Measurements from ENCODE around the gene LITAFD. TPM values are rescaled to one million over a fixed set of nuclear protein-coding genes. Genes with fewer than 3 reads are reported as not detected.

Gene LITAFD
- total RNA-seq, 1 experiment from 2014 or later: not detected

- BruUV-seq (replicated peaks): no TSS peak
- CTCF ChIA-PET: interaction anchor here (0.6 kb wide), 1 partner anchor 31 kb away, joined by 4 read pairs; no protein-coding TSS in a partner anchor
- Histone ChIP-seq H3K4me3 (ENCODE audit: low read depth, low read length) (no peak overlapping the region), H3K9me3 (no peaks in the 10 kb centered on the region), H3K36me3 (ENCODE audit: control insufficient read depth, insufficient read depth, low read length) (peaks cover 9% of the 10 kb centered on the region), H3K27me3 (replicated peaks; ENCODE audit: control insufficient read depth, insufficient read depth, low read length) (no peaks in the 10 kb centered on the region), H3K4me1 (no peaks in the 10 kb centered on the region)
- no peaks in the 10 kb centered on the region for H3K27me3 Mint-ChIP-seq (ENCODE audit: insufficient read depth, unreplicated experiment)
- H3K27ac Mint-ChIP-seq (ENCODE audit: unreplicated experiment): no peak overlapping the region
- H3K9me3 Mint-ChIP-seq (ENCODE audit: unreplicated experiment): no peaks in the 10 kb centered on the region
- H3K4me3 Mint-ChIP-seq (ENCODE audit: unreplicated experiment): no peak overlapping the region
- no peaks in the 10 kb centered on the region for H3K4me1 Mint-ChIP-seq (ENCODE audit: low read depth, unreplicated experiment)
- no peak for TF ChIP-seq CTCF (IDR thresholded peaks at IDR 0.05; ENCODE audit: insufficient read depth in 1 of 2, low read depth in 1 of 2, low read length in 1 of 2, severe bottlenecking in 1 of 2, unreplicated experiment in 1 of 2)
- POLR2A ChIA-PET: no interaction called here
- DNase-seq: no peak
- intact Hi-C loops (cut with micrococcal nuclease; ENCODE audit: unreplicated experiment): no loop called here
- H3K36me3 Mint-ChIP-seq (ENCODE audit: insufficient read depth, unreplicated experiment): peaks cover 91% of the 10 kb centered on the region
Observed at GRCh38 chr16:8894736-8895334, 12.7 kb downstream of the LITAFD start.

GRCh38 chr16:8898660-8899318, 16.6 kb downstream of the LITAFD start:
- H3K36me3 ChIP-seq (ENCODE audit: control insufficient read depth, insufficient read depth, low read length): peaks cover 10% of the 10 kb centered on the region
- peaks cover 93% of the 10 kb centered on the region for H3K36me3 Mint-ChIP-seq (ENCODE audit: insufficient read depth, unreplicated experiment)

More at GRCh38 chr16:8898660-8899318, 16.6 kb downstream of the LITAFD start:
- no peak for DNase-seq
- H3K9me3 ChIP-seq: no peaks in the 10 kb centered on the region
- no peaks in the 10 kb centered on the region for H3K27me3 Mint-ChIP-seq (ENCODE audit: insufficient read depth, unreplicated experiment)
- no peak overlapping the region for H3K4me3 Mint-ChIP-seq (ENCODE audit: unreplicated experiment)
- intact Hi-C loops (cut with micrococcal nuclease; ENCODE audit: unreplicated experiment): no loop called here
- H3K27ac Mint-ChIP-seq (ENCODE audit: unreplicated experiment): no peak overlapping the region
- no peak for TF ChIP-seq CTCF (IDR thresholded peaks at IDR 0.05; ENCODE audit: insufficient read depth in 1 of 2, low read depth in 1 of 2, low read length in 1 of 2, severe bottlenecking in 1 of 2, unreplicated experiment in 1 of 2)
- no peaks in the 10 kb centered on the region for H3K4me1 Mint-ChIP-seq (ENCODE audit: low read depth, unreplicated experiment)
- no peaks in the 10 kb centered on the region for H3K27me3 ChIP-seq (replicated peaks; ENCODE audit: control insufficient read depth, insufficient read depth, low read length)
- POLR2A ChIA-PET: no interaction called here
- H3K9me3 Mint-ChIP-seq (ENCODE audit: unreplicated experiment): no peaks in the 10 kb centered on the region
- no peaks in the 10 kb centered on the region for H3K4me1 ChIP-seq
- H3K4me3 ChIP-seq (ENCODE audit: low read depth, low read length): no peak overlapping the region
- CTCF ChIA-PET: interaction anchor here (1.5 kb wide), 1 partner anchor 35 kb away, joined by 3 read pairs; no protein-coding TSS in a partner anchor
- no TSS peak for BruUV-seq (replicated peaks)
